GM12878 (cell line): ENCODE results near the gene CARD9. TPM values are rescaled to one million over a fixed set of nuclear protein-coding genes. Genes with fewer than 3 reads are reported as not detected.

Source experiments
- ATAC-seq: fragments of 200-7000 bp; cut with Tn5 transposase; 3 replicates; pipeline ENCODE4 v1.9.1; 2020; ENCODE audit warnings: mild to moderate bottlenecking, moderate library complexity
- BruUV-seq: library from RNA; stranded (reverse); fragments of 400-500 nt; replicated peaks from 2 replicates; lab custom pipeline; 2021; lab: Mats Ljungman, UMichigan
- CTCF ChIA-PET: fragments of 300-600 bp; sonication (Branson Sonifier 250); formaldehyde crosslinking; extraction: SDS; loops from one replicate; lab custom pipeline; 2021; ENCODE audit warnings: inconsistent platforms; lab: Yijun Ruan, JAX
- POLR2A ChIA-PET: fragments of 350-600 bp; formaldehyde crosslinking; extraction: SDS; loops from one replicate; lab custom pipeline; 2021; ENCODE audit warnings: inconsistent platforms; lab: Charles Lee
- RAD21 ChIA-PET: fragments of 300-600 bp; sonication (Branson Sonifier 250); formaldehyde crosslinking; loops from one replicate; lab custom pipeline; 2023; ENCODE audit warnings: antibody characterized with exemption; ENCODE audit not compliant: unreplicated experiment; lab: Charles Lee
- SMC1A ChIA-PET: fragments of 300-600 bp; sonication (Branson Sonifier 250); formaldehyde crosslinking; loops from one replicate; lab custom pipeline; 2023; ENCODE audit not compliant: unreplicated experiment, uncharacterized antibody; lab: Charles Lee
- DNase-seq: peaks from one replicate; pipeline ENCODE4 v3.0.0-alpha.2; 2011; ENCODE audit warnings: low read depth, low spot score
- FAIRE-seq: peaks from 3 replicates; lab custom pipeline; 2011; peaks lifted over from hg19 to GRCh38; lab: Jason Lieb, UNC
- H2AFZ ChIP-seq: 2 replicates; pipeline ENCODE4 v1.6.0; 2011; ENCODE audit warnings: low read depth, low read length, control low read depth; ENCODE audit not compliant: control insufficient read depth
- H3K27ac ChIP-seq: 2 replicates; pipeline ENCODE4 v1.5.1; 2011; ENCODE audit warnings: control low read depth; ENCODE audit not compliant: control insufficient read depth, insufficient read depth
- H3K27me3 ChIP-seq, 2 experiments: replicated peaks in 1 of 2; 2 replicates each; pipeline versions ENCODE4 v1.6.0 to v1.6.1; 2011; ENCODE audit warnings: low read length in 1 of 2; ENCODE audit not compliant: control insufficient read depth in 2 of 2, insufficient read depth in 2 of 2
- H3K36me3 ChIP-seq, 2 experiments: 2 replicates each; pipeline ENCODE4 v1.5.1; 2011; ENCODE audit warnings: low read length in 1 of 2; ENCODE audit not compliant: control insufficient read depth in 2 of 2, insufficient read depth in 2 of 2
- H3K4me1 ChIP-seq: 2 replicates; pipeline ENCODE4 v1.6.1; 2011; ENCODE audit warnings: mild to moderate bottlenecking, low read length, moderate library complexity, mixed read lengths; ENCODE audit not compliant: control insufficient read depth, insufficient read depth
- H3K4me2 ChIP-seq: 2 replicates; pipeline ENCODE4 v1.6.0; 2011; ENCODE audit warnings: control low read depth; ENCODE audit not compliant: control insufficient read depth, insufficient read depth
- H3K4me3 ChIP-seq: fragments of 200-600 bp; sonication (generic); 2 replicates; pipeline ENCODE4 v1.5.1; 2016
- H3K79me2 ChIP-seq: 2 replicates; pipeline ENCODE4 v1.6.0; 2011; ENCODE audit warnings: low read length; ENCODE audit not compliant: control insufficient read depth, insufficient read depth
- H3K9ac ChIP-seq: 2 replicates; pipeline ENCODE4 v1.8.0; 2011; ENCODE audit warnings: low read length, control low read depth, mixed read lengths; ENCODE audit not compliant: control insufficient read depth, insufficient read depth
- H3K9me3 ChIP-seq: replicated peaks from 3 replicates; pipeline ENCODE4 v1.5.1; 2011; ENCODE audit warnings: mild to moderate bottlenecking, low read length; ENCODE audit not compliant: control insufficient read depth, insufficient read depth
- H4K20me1 ChIP-seq: 2 replicates; pipeline ENCODE4 v1.6.0; 2011; ENCODE audit not compliant: control insufficient read depth, insufficient read depth
- BMI1 ChIP-seq: fragments of 450-650 bp; IDR thresholded peaks from 2 replicates; pipeline ENCODE4 v1.6.1; 2016; ENCODE audit warnings: mild to moderate bottlenecking, moderate library complexity, borderline replicate concordance
- ESRRA ChIP-seq: IDR thresholded peaks from 2 replicates; pipeline ENCODE4 v1.6.1; 2012; ENCODE audit warnings: mild to moderate bottlenecking, low read length, improper control_type of control experiment
- EZH2 ChIP-seq: IDR thresholded peaks from 2 replicates; pipeline ENCODE4 v1.6.1; 2012; ENCODE audit warnings: low read depth, mild to moderate bottlenecking, control low read depth, inconsistent platforms, low read length, borderline replicate concordance; ENCODE audit not compliant: control insufficient read depth
- IRF4 ChIP-seq: IDR thresholded peaks from 2 replicates; pipeline ENCODE4 v1.6.1; 2011; ENCODE audit warnings: low read depth, low read length
- MLLT1 ChIP-seq: fragments of 450-650 bp; IDR thresholded peaks from 2 replicates; pipeline ENCODE4 v1.6.1; 2016; ENCODE audit warnings: mild to moderate bottlenecking
- PAX5 ChIP-seq: IDR thresholded peaks from 2 replicates; pipeline ENCODE4 v1.6.1; 2011; ENCODE audit warnings: low read depth, low read length, borderline replicate concordance
- POLR2AphosphoS2 ChIP-seq: IDR thresholded peaks from 2 replicates; pipeline ENCODE4 v1.6.1; 2011; ENCODE audit warnings: low read depth, mild to moderate bottlenecking, low read length, improper control_type of control experiment, moderate library complexity
- SPI1 ChIP-seq: IDR thresholded peaks from 2 replicates; pipeline ENCODE4 v1.6.1; 2011; ENCODE audit warnings: low read depth, mild to moderate bottlenecking, low read length, moderate library complexity, borderline replicate concordance; ENCODE audit not compliant: insufficient read depth
- TBL1XR1 ChIP-seq: IDR thresholded peaks from 2 replicates; pipeline ENCODE4 v1.6.1; 2012; ENCODE audit warnings: low read depth, low read length, improper control_type of control experiment
- TCF12 ChIP-seq: IDR thresholded peaks from 2 replicates; pipeline ENCODE4 v1.6.1; 2011; ENCODE audit warnings: low read depth, mild to moderate bottlenecking, low read length
- YY1 ChIP-seq: IDR thresholded peaks from 2 replicates; pipeline ENCODE4 v1.6.1; 2011; ENCODE audit warnings: low read depth, mild to moderate bottlenecking, low read length
- ZBTB40 ChIP-seq: fragments of 450-650 bp; IDR thresholded peaks from 2 replicates; pipeline ENCODE4 v1.6.1; 2016; ENCODE audit warnings: mild to moderate bottlenecking, moderate library complexity, borderline replicate concordance
- ZNF622 ChIP-seq: fragments of 450-650 bp; IDR thresholded peaks from 2 replicates; pipeline ENCODE4 v1.6.1; 2017; ENCODE audit warnings: mild to moderate bottlenecking, inconsistent platforms
- WGBS: methylation state at CpG from one replicate; pipeline ENCODE4 v1.1.6; 2016; ENCODE audit warnings: low lambda C conversion rate; ENCODE audit not compliant: insufficient replicate concordance, insufficient coverage; ENCODE audit errors: missing lambda C conversion rate; 5-methylcytosine and 5-hydroxymethylcytosine counted together
- in situ Hi-C: fragments of 300-500 bp; cut with MboI; formaldehyde crosslinking; loops from 9 replicates; pipeline ENCODE4 v1.14.3; 2018; ENCODE audit warnings: mixed read lengths
- intact Hi-C: fragments of 100-400 bp; cut with micrococcal nuclease; formaldehyde crosslinking; loops from one replicate; pipeline ENCODE4 v1.14.2; 2022; ENCODE audit not compliant: unreplicated experiment
- polyA plus RNA-seq, 11 experiments: library from polyadenylated mRNA; depleted of rRNA in 4 of 11; unstranded in 6 of 11; stranded (reverse) in 5 of 11; fragments of >200 nt; fragmentation: Nextera tagmentation in 4 of 11; fragmentation: Illumina TruSeq in 1 of 11; extraction: Ambion mirVana in 4 of 11; extraction: Trizol in 1 of 11; gene quantifications; 1 replicate in 1 of 11; 2 replicates in 10 of 11; pipeline versions ENCODE4 v1.2.1 to v1.2.3, GENCODE V29; 2011 to 2016; ENCODE audit warnings: inconsistent platforms in 2 of 11, missing spikeins in 2 of 11, low read depth in 1 of 11
- total RNA-seq, 4 experiments: library from RNA; depleted of rRNA in 3 of 4; stranded (reverse); fragments of >200 nt in 3 of 4; fragmentation: Illumina TruSeq in 1 of 4; extraction: Trizol in 1 of 4; gene quantifications; 2 replicates each; pipeline versions ENCODE4 v1.2.1 to v1.2.3, GENCODE V29; 2013 to 2021
- TF ChIP-seq, protein P1 (sequence below): IDR thresholded peaks from 2 replicates; pipeline ENCODE4 v1.6.1; 2011; ENCODE audit warnings: low read depth, low read length, improper control_type of control experiment, borderline replicate concordance

CARD9 gene
- total and polyA plus RNA-seq, 10 of the 15 experiments (the other 5 are each of a cell fraction or from before 2014, with no cell fraction given) = 0.11 to 4.9 (median 1.8) TPM; not detected in 1

GRCh38 chr9:136416914-136417313, 43.4 kb upstream of the CARD9 start:
- BruUV-seq = no TSS peak
- Histone ChIP-seq H3K27ac (no peak overlapping the region), H3K36me3 (peaks cover 31 to 36% of the 10 kb centered on the region in 2 experiments; a peak in 3 of 4 replicates), H3K79me2 (peaks cover 12% of the 10 kb centered on the region), H3K4me2 (no peak overlapping the region), H3K9ac (no peak overlapping the region), H4K20me1 (no peaks in the 10 kb centered on the region), H3K4me3 (no peak overlapping the region), H2AFZ (no peak overlapping the region), H3K9me3 (no peaks in the 10 kb centered on the region), H3K27me3 (no peaks in the 10 kb centered on the region)
- RAD21 ChIA-PET = interaction anchor here (0.6 kb wide), 1 partner anchor 281 kb away, joined by 3 read pairs; no protein-coding TSS in a partner anchor
- no peak for ATAC-seq
- FAIRE-seq = no peak
- SMC1A ChIA-PET = no interaction called here
- POLR2A ChIA-PET = no interaction called here
- TF ChIP-seq SPI1 (no peak), POLR2AphosphoS2 (no peak), ZNF622 (no peak), IRF4 (no peak), TCF12 (no peak), PAX5 (no peak), ESRRA (no peak), EZH2 (no peak), BMI1 (no peak), MLLT1 (no peak), YY1 (no peak), ZBTB40 (no peak), TBL1XR1 (no peak)
- TF ChIP-seq, protein P1, sequence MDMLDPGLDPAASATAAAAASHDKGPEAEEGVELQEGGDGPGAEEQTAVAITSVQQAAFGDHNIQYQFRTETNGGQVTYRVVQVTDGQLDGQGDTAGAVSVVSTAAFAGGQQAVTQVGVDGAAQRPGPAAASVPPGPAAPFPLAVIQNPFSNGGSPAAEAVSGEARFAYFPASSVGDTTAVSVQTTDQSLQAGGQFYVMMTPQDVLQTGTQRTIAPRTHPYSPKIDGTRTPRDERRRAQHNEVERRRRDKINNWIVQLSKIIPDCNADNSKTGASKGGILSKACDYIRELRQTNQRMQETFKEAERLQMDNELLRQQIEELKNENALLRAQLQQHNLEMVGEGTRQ = no peak
- TF ChIP-seq, all 136 proteins: peak for 0
- peaks cover under 1% of the 10 kb centered on the region; the same call in 1 of the 2 replicates for H3K4me1 ChIP-seq
- intact Hi-C loops = no loop called here
- no peak for DNase-seq
- in situ Hi-C loops = no loop called here
- 88% methylated on average over 19 of the region's 19 CpGs for WGBS
- CTCF ChIA-PET = no interaction called here
